GM21526 (cell line): ENCODE results near the gene EPB42.
"Not testable (repeated sequence)": the region's sequence is repeated elsewhere in the genome, so short reads cannot be mapped to it uniquely, and the experiment has no call there.

Experiments used
- ATAC-seq: cut with Tn5 transposase; IDR thresholded peaks from one replicate; pipeline ENCODE4 v1.9.1; 2021; ENCODE audit warnings: moderate library complexity; ENCODE audit not compliant: unreplicated experiment, low FRiP score

Gene EPB42

GRCh38 chr15:43189296-43189695 lies 31.5 kb downstream of the EPB42 start:
- no peak for ATAC-seq

GRCh38 chr15:43187544-43188155 lies 33.2 kb downstream of the EPB42 start:
- ATAC-seq, result no peak

- peak; percentile 18 for ATAC-seq
Observed at GRCh38 chr15:43186003-43186353, 34.8 kb downstream of the EPB42 start.

DNA sequence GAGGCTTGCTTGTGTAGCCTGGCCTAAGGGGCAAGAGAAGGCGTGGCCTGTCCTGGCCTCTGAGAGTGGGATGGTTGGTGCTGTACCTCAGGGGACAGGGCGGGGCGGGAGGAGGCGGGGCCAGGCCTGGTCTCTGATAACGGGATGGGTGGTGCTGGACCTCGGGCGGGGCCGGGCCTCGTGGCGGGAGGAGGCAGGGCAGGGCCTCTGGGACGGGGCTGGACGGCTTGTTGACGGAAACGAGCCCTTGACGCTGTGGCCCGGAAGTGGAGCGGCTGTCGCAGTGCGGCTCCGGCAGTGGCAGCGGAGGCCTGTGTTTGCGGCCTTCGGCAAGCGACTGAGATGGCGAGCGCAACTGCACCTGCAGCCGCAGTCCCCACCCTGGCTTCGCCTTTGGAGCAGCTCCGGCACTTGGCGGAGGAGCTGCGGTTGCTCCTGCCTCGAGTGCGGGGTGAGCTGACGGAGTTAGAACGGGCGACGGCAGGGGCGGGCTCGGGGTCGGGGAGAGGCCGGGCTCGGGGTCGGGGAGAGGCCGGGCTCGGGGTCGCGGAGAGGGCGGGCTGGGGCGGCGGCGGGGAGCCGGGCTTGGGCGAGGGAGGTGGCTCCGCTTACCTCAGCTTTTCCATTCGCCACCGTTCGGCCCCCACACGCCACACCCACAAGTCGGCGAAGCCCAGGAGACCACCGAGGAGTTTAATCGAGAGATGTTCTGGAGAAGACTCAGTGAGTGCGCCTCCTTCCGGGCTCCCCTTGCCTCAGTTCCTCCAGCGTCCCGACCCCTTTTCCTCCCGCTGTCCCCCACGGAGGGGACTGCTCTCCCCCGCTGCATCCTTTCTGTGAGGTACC lies 35.4 kb downstream of the EPB42 start, which contains the start of gene CCNDBP1:
Gene CCNDBP1 (plus strand): TSS at position 247 of the 846 bp plus-strand sequence. CDS start 96 bp downstream, at position 343.
- peak; percentile 80 for ATAC-seq

DNA sequence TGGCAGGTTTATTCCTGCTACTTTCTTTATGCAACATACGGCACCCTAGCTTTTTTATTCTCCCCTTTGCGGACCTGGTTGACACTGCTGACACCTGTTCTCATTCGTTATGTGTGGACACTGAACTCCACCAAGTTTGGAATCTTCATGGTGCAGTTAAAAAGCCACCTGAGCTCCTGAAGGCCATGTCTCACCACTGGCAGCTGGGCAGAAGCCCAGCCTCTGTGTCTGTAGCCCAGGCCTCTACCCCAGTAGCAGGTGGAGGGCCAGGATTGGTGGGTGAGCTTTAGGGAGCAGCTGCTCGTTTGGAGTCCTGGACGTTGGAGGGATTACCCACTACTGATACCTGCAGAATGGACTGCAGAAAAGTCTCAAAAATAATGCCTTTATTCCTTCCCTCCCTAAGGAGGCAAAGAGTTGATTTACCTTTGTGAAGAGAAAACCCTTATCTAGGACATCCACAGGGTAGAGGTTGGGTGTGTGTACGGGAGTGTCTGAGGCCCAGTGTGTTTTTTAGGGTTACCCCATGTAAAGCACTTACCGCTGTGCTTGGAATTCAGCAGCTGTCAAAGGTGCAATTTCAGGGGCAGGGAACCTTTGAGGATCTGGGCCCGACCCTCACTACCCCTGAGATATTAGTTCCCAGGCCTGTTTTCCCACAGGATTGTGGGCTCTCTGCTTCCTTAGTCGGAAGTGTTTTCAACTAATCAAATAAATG lies 36.3 kb downstream of the EPB42 start:
- ATAC-seq, result peak; percentile 3

DNA sequence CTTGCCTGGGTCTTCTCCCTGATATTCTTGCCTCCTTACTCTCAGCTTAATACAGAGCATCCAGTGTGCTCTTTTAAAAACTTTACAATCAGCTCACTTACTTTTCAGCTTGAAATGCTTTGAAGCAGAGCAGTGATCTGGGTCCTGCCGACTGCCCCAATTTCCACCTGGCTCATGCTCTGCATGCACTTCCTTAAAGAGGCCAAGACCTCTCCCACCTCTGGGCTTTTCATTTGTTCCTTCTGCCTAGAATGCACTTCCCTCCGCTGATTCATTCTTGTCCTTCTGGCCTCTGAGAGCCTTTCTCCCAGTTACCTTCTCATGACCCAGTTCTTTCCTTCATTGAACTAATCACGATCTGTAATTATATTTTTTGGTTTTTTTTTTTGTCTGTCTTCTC lies 37.5 kb downstream of the EPB42 start:
- ATAC-seq, result no peak

- ATAC-seq, result not testable (repeated sequence)
Observed at GRCh38 chr15:43177147-43177546, 43.7 kb downstream of the EPB42 start.

GRCh38 chr15:43175656-43176309 lies 45.0 kb downstream of the EPB42 start:
- ATAC-seq, result not testable (repeated sequence)

DNA sequence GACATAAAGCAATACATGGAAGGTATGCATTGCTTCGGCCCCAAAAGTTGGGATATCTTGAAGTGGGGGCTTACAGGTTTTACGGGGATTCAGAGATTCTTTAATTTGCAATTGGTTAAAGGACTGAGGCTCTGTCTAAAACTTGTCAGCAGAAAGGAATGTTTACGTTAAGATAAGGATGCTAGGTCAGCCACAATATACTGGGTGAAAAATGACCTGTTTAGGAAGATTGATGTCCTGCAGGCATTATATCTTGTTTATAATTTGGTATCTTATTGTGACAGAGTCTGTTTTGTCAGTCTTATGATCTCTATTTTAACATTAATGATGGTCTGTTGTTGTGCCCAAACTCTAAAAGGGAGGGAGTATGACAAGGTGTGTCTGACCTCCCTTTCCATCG lies 50.9 kb downstream of the EPB42 start:
- ATAC-seq, result no peak

- no peak for ATAC-seq
Observed at GRCh38 chr15:43168192-43169107, 52.4 kb downstream of the EPB42 start.

DNA sequence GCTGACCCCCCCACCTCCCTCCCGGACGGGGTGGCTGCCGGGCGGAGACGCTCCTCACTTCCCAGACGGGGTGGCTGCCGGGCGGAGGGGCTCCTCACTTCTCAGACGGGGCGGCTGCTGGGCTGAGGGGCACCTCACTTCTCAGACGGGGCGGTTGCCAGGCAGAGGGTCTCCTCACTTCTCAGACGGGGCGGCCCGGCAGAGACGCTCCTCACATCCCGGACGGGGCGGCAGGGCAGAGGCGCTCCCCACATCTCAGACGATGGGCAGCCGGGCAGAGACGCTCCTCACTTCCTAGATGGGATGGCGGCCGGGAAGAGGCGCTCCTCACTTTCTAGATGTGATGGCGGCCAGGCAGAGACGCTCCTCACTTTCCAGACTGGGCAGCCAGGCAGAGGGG lies 53.6 kb downstream of the EPB42 start:
- ATAC-seq, result not testable (repeated sequence)

GRCh38 chr15:43165801-43166325 lies 55.0 kb downstream of the EPB42 start:
- no peak for ATAC-seq

GRCh38 chr15:43153269-43153668 lies 67.5 kb downstream of the EPB42 start:
- ATAC-seq, result no peak

- no peak for ATAC-seq
Observed at GRCh38 chr15:43151688-43152087, 69.1 kb downstream of the EPB42 start.

DNA sequence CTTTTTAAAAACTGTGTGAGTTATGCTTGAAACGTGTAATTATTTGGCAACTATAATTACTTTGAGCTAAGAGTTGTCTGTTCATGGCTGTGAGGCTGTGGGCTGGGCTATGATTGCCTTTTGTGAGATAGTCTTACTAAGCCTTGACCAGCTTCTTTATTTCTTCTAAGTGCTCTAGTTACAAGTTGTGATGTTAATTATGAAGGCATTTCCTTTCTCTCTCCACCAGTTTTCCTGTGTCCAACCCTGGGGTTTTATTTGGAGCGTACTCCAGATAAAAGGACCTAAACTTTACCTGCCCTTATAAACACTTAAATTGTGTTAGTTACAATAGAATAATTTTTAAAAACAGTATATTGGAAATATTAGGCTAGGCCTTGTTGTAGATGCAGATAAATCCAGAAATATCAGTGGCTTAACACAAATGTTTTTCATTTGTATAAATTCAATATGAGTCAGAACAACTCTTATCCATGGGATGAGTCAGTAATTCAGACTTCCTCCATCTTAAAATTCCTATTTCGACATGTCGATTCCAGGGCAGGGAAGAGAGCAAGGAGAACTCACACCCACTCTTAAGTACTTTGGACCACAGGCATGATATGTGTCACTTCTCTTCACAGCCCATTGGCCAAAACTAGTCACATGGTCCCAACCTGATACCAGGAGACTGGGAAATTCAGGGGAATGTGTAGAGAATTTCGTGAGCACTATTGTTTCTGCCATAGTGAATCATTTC lies 70.5 kb downstream of the EPB42 start:
- ATAC-seq, result no peak
